H7 (cell line): ENCODE results near the gene DDIT4. TPM values are rescaled to one million over a fixed set of nuclear protein-coding genes. Genes with fewer than 3 reads are reported as not detected.

Experiments used
- DNase-seq: peaks from one replicate; pipeline ENCODE4 v3.0.0; 2012
- H3K27me3 ChIP-seq: 2 replicates; pipeline ENCODE4 v1.6.0; 2011; ENCODE audit warnings: mild to moderate bottlenecking, low read length; ENCODE audit not compliant: control insufficient read depth, insufficient read depth
- H3K36me3 ChIP-seq: replicated peaks from 2 replicates; pipeline ENCODE4 v1.5.1; 2011; ENCODE audit warnings: low read length; ENCODE audit not compliant: control insufficient read depth, insufficient read depth
- H3K4me3 ChIP-seq: 2 replicates; pipeline ENCODE4 v1.5.1; 2011; ENCODE audit warnings: low read depth, mild to moderate bottlenecking, control low read depth, low read length, moderate library complexity; ENCODE audit not compliant: insufficient read depth
- total RNA-seq: library from RNA; depleted of rRNA; stranded (reverse); fragments of >200 nt; shearing (Covaris generic); gene quantifications from 2 replicates; pipeline ENCODE4 v1.2.3, GENCODE V29; 2014

DDIT4 gene
- total RNA-seq, 1 experiment from 2014 or later = 54.2 TPM

DNA sequence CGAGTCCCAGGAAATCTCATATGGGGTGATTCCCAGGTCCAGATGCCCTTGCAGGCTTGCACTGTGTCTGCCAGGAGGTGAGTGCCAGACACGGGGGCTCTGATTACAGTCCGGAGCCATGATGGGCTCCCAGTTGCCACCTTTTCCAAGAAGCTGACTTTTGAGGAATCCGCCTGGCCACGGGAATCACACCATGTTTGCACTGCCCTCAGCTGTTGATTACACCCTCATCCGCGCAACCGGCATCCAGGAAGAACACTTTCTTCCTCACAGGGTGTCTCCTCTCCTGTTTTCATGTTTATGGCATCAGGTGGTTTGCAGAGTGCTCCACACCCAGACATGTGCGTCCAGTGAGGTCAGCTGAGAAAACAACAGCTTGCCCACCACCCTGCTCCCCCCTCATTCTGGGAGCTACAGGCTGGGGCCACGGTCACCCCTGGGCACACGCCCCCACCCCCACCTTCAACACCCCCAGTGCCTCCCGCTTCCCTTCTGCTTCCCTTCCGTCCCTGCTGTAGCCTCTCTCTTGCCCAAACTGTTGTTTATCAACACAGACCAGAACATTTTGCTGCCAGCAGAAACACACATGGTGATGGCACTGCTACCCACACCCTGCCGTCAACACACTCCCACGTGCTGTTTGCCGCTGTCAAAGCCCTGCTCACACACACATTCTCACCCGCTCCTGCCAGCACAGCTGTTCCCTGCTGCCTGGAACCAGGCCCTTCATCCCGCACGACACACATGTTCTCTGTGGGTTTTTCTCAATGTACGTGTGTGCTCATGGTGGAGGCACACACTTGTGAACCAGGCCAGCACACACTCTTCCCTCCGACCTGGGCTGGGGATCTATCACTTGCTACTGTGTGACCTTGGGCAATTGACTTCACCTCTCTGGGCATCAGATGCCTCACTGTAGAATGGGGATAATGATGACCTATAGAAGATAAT lies 35.8 kb downstream of the DDIT4 start:
- Histone ChIP-seq H3K4me3 (no peak overlapping the region), H3K36me3 (no peaks in the 10 kb centered on the region)
- peak; percentile 34 for DNase-seq

DNA sequence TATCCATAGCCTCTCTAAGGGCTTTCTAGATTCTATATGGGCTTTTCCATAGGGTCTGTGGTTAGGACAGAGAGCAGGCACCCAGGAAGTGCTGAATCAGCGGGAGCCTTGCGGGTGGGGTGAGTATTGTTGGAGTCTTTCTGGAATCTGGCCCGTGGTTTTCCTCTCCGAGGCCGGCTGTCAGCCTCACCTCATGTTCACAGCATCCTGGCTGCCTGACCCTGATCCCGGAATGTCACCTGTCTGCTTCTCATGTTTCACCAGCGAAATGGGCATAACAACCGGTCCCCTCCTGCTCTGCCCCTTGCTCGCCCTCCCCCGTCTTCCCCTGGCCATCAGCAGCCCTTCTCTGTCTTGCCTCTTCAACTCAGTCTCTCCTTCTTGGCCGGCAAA lies 36.5 kb downstream of the DDIT4 start:
- no peaks in the 10 kb centered on the region for H3K36me3 ChIP-seq
- peak; percentile 76 for DNase-seq
- H3K4me3 ChIP-seq = no peak overlapping the region
- no peaks in the 10 kb centered on the region for H3K27me3 ChIP-seq

More for the DNA sequence above, 35.8 kb downstream of the DDIT4 start:
- no peaks in the 10 kb centered on the region for H3K27me3 ChIP-seq

DNA sequence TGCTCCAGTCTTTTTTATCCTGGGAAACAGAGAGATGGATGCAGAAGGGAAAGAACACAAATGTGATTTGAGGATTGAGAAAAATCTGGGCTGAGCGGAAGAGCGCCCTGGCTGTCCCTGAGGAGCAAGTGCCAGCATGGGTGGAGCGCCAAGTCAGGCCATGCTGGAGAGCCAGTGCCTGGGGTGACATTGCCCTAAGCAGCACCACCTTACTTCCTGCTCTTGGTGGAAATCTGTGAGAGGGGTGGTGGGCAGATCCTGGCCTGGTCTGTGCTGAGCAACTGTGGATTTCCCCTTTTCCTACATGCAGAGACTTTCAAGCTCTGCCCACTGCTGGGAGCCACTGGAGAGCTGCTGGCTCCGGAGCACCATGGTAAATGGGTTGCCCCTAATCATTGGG lies 36.9 kb downstream of the DDIT4 start:
- Histone ChIP-seq H3K36me3 (no peaks in the 10 kb centered on the region), H3K4me3 (no peak overlapping the region), H3K27me3 (no peaks in the 10 kb centered on the region)
- DNase-seq = peak; percentile 59

DNA sequence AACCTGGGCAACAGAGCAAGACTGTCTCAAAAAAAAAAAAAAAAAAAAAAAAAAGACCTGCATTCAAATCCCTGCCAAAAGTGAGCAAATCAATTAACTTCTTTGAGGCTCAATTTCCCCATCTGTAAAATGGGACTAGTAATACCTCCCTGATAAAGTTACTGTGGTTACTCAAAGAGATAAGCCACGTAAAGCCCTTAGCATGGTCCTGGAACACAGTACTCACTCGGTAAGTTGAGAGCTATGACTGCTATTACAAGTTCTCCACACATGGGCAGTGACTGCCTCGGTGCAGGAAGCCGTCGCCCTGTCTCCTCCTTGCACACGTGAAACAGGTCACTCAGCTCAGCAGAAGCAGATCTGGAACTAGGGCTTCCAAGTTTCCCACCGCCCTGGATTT lies 37.9 kb downstream of the DDIT4 start:
- DNase-seq = peak; percentile 11

DNA sequence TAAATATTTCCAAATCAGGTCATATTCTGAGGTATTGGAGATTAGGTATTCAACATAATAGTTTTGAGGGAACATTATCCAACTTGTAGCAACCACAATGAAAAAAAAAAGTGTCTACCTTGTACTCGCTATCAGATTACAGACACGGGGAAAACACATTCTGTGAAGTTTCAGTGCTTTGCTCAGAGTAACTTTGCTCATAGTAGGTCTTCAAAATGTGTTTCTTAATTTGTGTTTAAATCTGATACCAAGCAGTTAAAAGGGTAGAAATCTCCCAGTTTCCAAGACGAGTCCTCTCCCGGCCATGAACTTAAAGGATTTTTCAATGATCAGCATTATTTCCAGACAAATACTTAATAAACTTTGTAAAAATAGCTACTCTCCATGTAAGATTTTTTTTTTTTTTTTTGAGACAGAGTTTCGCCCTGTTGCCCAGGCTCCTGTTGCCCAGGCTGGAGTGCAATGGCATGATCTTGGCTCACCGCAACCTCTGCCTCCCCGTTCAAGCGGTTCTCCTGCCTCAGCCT lies 39.2 kb downstream of the DDIT4 start:
- Histone ChIP-seq H3K4me3 (no peak overlapping the region), H3K36me3 (no peaks in the 10 kb centered on the region), H3K27me3 (no peaks in the 10 kb centered on the region)
- DNase-seq = no peak

More for the DNA sequence above, 37.9 kb downstream of the DDIT4 start:
- H3K36me3 ChIP-seq = no peaks in the 10 kb centered on the region
- H3K27me3 ChIP-seq = no peaks in the 10 kb centered on the region
- H3K4me3 ChIP-seq = no peak overlapping the region

DNA sequence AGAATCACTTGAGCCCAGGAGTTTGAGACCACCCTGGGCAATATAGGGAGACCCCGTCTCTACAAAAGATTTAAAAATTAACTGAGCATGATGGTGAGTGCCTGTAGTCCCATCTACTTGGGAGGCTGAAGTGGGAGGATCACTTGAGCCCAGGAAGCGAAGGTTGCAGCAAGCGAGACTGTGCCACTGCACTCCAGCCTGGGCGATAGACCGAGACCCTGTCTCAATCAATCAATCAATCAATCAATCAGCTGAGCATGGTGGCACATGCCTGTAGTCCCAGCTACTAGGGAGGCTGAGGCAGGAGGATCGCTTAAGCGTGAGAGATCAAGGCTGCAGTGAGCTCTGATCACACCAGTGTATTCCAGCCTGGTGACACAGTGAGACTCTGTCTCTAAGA lies 40.5 kb downstream of the DDIT4 start:
- DNase-seq = no peak
- H3K27me3 ChIP-seq = no peaks in the 10 kb centered on the region
- H3K4me3 ChIP-seq = no peak overlapping the region
- no peaks in the 10 kb centered on the region for H3K36me3 ChIP-seq

DNA sequence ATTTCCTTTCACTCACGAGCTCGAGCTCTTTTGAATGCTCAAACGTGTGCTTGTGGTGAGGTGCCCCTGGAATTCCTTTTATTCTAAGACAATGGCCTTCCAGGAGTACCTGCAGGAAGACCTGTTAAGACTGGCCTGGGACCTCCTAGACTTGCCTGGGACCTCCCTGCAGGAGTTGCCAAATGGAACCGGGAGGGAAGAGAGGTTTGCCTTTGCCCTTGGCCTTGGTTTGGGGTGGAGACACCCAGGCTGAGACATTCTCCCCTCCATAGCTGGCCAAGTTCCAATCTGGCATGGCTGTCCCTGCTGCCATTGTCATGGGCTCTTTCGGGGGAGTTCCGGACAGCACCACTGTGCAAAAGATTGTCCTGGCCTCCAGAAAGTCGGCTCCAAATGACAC lies 41.3 kb downstream of the DDIT4 start:
- Histone ChIP-seq H3K27me3 (no peaks in the 10 kb centered on the region), H3K4me3 (no peak overlapping the region), H3K36me3 (no peaks in the 10 kb centered on the region)
- DNase-seq = peak; percentile 81

DNA sequence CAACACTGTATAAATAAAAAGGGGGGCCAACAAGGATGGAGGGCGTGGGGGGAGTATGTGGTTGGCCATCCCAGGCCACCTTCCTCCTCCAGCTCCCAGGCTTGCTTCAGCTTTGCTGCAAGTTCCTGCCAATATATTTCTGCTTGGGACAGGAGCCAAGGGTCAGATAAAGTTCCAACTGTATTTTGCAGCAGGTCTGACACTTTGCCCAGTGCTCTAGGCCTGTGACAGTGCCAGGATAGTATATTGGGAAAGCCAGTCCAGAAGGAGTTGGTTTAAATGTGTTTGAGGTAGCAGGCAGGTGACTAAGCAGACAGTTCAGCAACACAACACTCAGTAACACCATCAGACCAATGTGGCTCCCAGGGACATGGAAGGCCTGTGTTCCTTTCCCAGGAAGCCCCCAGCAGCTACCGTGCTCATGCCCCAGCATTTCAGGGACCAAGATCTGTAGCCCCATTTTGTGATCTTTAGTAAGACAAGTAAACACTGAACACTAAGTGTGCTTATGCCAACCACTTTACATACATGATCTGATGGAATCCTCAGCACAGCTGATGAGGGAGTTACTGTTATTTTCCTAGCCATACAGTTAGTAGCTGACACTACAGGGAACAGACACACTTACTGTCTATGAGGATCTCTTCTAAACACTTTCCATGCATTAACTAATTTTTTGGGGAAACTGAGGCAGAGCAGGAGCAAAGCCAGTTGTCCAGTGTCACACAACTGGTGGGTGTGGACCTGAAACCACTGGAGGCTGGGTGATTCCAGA lies 42.1 kb downstream of the DDIT4 start:
- Histone ChIP-seq H3K36me3 (no peaks in the 10 kb centered on the region), H3K4me3 (no peak overlapping the region), H3K27me3 (no peaks in the 10 kb centered on the region)
- DNase-seq = peak; percentile 23

DNA sequence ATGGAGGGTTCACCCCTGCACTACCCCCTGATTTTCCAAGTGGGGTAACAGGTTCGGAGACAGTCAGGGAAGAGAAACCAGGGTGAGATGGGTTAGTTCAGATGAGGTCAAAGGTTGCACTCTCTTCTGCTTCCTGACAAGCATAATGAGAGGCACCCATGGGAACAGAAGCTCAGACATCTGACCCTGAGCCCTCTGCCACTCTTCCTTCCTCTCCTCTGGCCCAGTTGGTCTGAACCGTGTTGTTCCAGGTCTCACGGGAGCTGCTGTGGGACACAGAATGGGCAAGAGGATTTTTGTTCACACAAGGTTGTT lies 42.6 kb downstream of the DDIT4 start:
- no peaks in the 10 kb centered on the region for H3K36me3 ChIP-seq
- no peak for DNase-seq
- H3K4me3 ChIP-seq = no peak overlapping the region
- no peaks in the 10 kb centered on the region for H3K27me3 ChIP-seq

DNA sequence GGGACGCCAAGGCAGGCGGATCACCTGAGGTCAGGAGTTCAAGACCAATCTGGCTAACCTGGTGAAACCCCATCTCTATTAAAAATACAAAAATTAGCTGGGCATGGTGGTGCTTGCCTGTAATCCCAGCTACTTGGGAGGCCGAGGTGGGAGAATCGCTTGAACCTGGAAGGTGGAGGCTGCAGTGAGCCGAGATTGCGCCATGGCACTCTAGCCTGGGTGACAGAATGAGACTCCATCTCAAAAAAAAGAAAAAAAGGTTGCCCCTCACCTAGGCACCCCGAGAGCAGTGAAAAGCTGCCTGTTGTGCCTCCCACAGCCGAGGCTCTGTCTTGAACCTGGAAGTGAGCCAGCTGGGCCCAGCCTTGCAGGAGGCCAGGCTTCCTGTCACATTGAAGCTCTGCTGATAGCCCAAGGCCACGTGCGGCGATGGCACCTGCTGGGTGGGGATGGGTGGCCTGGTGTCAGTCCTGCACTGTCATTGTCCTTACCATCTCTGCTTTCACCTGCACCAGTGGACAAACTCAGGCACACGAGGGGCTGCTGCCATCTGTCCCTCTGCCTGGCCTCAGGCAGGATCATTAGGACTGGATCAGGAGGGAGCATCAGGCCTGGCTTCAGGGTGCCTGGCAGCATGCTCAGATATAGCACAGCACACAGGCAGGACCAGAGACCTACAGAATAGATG lies 43.2 kb downstream of the DDIT4 start:
- no peak for DNase-seq
- Histone ChIP-seq H3K4me3 (no peak overlapping the region), H3K27me3 (no peaks in the 10 kb centered on the region), H3K36me3 (no peaks in the 10 kb centered on the region)

DNA sequence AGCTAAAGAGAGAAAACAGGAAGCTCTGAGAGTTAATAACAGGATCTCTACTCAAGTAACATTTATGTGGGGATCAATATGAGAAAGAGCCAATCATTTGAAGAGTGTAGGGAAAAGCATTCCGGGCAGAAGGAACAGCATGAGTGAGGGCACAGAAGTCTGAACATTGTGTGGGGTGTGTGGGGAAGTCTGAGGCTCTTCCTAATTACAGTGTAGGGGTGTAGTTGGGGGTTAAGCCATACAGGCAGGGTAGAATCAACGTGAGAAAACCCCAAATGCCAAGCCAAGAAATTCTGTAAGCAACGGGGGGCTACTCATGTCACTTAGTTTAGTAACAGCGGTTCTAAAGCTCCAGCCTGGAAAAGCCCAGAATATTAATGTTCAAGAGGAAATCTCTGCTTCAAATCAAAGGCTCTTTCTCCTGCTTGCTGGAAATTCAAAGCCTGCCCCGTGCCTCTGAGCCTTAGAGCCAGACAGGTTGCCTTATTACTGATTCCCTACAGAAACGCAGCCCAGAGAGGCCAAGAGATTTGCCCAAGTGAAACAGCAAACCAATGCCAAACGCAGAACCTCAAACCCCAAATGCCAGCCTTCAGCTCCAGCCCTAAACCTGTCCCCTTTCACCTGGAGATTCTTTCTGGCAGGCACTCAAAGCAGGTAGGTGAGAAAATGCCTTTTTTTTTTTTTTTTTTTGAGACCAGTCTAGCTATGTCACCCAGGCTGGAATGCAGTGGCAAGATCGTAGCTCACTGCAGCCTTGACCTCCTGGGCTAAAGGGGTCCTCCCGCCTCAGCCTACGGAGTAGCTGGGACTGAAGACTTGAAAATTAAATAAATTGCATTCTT lies 44.9 kb downstream of the DDIT4 start:
- Histone ChIP-seq H3K27me3 (no peaks in the 10 kb centered on the region), H3K36me3 (no peaks in the 10 kb centered on the region), H3K4me3 (no peak overlapping the region; the same call in 1 of the 2 replicates)
- no peak for DNase-seq

DNA sequence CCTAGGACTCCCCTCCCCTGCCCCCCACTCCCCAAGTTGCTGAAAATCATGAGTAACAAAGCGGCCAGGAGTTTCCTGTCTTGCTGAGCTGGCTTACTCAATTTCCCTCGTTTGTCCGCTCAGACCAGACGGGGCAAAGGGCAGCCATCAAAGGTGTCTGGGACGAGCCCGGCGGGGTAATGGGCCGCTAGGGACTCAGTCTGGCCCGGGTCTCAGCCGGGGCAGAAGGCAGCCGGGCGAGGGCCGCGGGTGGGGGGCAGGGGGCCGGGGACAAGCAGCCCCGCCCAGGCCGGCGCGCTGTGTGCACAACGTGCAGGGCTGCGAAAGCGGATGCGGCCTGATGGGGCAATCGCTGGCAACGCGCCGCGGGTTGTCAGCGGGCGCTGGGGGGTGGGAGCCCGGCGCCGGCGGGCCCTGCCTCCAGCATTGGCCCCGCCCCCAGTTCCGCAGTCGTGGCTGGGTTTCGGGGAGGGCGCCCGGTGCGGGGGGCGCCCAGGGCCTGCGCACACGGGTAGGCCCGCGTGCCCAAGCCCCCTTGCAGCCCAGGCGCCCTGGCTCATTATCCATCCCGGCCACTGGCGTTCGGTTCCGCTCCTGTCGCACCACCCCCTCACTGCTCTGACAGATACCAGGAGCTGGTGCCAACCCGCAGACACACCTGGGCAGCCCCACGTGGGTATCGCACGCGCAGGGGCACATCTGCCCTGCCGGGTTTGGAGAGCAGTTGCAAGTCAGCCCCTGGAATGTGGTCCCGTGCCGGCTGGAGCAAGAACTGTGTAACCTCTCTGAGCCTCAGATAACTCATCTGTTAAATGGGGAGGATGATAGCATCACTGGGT lies 45.9 kb downstream of the DDIT4 start:
- Histone ChIP-seq H3K4me3 (peak overlapping the region; percentile 21), H3K27me3 (no peaks in the 10 kb centered on the region), H3K36me3 (no peaks in the 10 kb centered on the region)
- DNase-seq = peak; percentile 96

DNA sequence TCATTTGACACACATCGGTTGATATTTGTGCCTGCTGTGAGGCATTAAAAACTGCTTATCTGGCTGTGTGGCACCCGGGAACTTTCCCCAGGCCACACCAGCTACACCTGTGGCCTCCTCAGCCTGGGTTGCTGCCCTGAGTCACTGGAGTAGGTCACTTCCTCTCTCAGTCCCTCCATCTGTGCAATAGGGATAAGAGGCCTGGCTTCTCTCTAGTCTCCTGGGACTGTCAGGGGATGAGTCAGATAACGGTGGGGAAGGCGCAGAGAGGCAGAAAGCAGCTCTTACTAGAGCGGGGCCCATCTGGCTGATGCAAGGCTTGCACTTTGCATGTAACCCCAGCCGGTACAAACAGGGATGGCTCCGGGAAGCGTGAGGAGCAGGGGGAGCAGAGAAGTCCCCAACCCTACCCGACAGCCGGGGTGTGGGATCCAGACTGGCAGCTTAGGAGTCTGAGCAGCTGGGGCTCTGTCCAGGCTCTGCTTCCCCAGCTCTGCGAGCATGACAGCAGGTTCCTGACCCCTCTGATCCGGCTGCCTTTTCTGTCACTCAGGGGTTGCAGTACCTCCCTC lies 47.0 kb downstream of the DDIT4 start:
- Histone ChIP-seq H3K36me3 (no peaks in the 10 kb centered on the region), H3K27me3 (no peaks in the 10 kb centered on the region), H3K4me3 (no peak overlapping the region)
- DNase-seq = peak; percentile 89
